Measurements from ENCODE around the gene ANKFY1.

GRCh38 chr17:4180791-4181190 lies 83.0 kb downstream of the ANKFY1 start:
- TF ChIP-seq CTCF (IDR thresholded peaks at IDR 0.05; ENCODE audit: low read depth, low read length) (no peak), POLR2A (IDR thresholded peaks at IDR 0.05; ENCODE audit: extremely low read depth, insufficient read length) (no peak)

Measured in NB4 (cell line).